GM12892 (cell line): ENCODE data around the gene KAT7.

ENCODE experiments used
- POLR2A ChIP-seq: IDR thresholded peaks from 2 replicates; pipeline ENCODE4 v1.6.1; 2011; ENCODE audit warnings: low read depth, low read length, control low read depth
- POLR2AphosphoS5 ChIP-seq: IDR thresholded peaks from 2 replicates; pipeline ENCODE4 v1.6.1; 2011; ENCODE audit warnings: low read depth, low read length, control low read depth

DNA sequence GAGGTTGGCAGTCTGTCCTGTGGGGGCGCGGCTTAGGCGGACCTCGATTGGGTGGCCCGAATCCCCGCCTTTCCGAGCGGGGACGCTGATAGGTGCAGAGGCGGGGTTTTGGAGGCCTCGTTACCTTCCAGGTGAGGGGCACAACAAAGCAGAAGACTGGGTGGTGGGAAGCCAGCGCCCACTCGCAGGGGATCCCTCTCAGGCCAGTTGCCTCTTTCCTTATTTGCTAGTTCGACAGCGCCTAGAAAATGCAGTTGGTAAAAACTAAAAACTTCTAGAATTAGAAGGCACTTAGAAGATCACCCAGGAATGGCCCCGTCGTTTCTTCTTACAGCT is 730 bp downstream of the KAT7 start:
- no peak for TF ChIP-seq POLR2AphosphoS5
- no peak for TF ChIP-seq POLR2A
